Mesothelial cell of epicardium (in vitro differentiated cells): ENCODE results near the gene SPAG16. TPM values are rescaled to one million over a fixed set of nuclear protein-coding genes. Genes with fewer than 3 reads are reported as not detected.

ENCODE experiments used
- DNase-seq, 2 experiments: peaks; one replicate each; pipeline ENCODE4 v3.0.0; 2021; ENCODE audit warnings: low spot score in 2 of 2; ENCODE audit not compliant: unreplicated experiment in 2 of 2
- H3K27ac Mint-ChIP-seq: 2 replicates; pipeline ENCODE4 v1.8.0; 2021; ENCODE audit warnings: mixed read lengths
- H3K27me3 Mint-ChIP-seq: 2 replicates; pipeline ENCODE4 v1.8.0; 2021; ENCODE audit warnings: low read depth, mixed read lengths
- H3K36me3 Mint-ChIP-seq: 2 replicates; pipeline ENCODE4 v1.8.0; 2021; ENCODE audit warnings: mixed read lengths
- H3K4me1 Mint-ChIP-seq: 2 replicates; pipeline ENCODE4 v1.8.0; 2021; ENCODE audit warnings: mixed read lengths
- H3K4me3 Mint-ChIP-seq: 2 replicates; pipeline ENCODE4 v1.8.0; 2021; ENCODE audit warnings: mild to moderate bottlenecking, moderate library complexity, mixed read lengths
- H3K9me3 Mint-ChIP-seq: 2 replicates; pipeline ENCODE4 v1.8.0; 2021; ENCODE audit warnings: mixed read lengths
- CTCF ChIP-seq: fragments of 200-600 bp; sonication (generic); IDR thresholded peaks from one replicate; pipeline ENCODE4 v1.5.0; 2021; ENCODE audit warnings: antibody characterized with exemption; ENCODE audit not compliant: unreplicated experiment
- total RNA-seq: library from RNA; stranded (reverse); gene quantifications from 3 replicates; pipeline ENCODE4 v1.2.1, GENCODE V29; 2021

The SPAG16 gene
- total RNA-seq, 1 donor from 2014 or later = 35.1 TPM

GRCh38 chr2:213561759-213562158, 277.5 kb downstream of the SPAG16 start:
- H3K27ac Mint-ChIP-seq = no peak overlapping the region
- H3K9me3 Mint-ChIP-seq = peaks cover 15% of the 10 kb centered on the region
- no peak for TF ChIP-seq CTCF
- no peaks in the 10 kb centered on the region for H3K27me3 Mint-ChIP-seq
- DNase-seq = no peak
- H3K4me1 Mint-ChIP-seq = no peaks in the 10 kb centered on the region
- H3K36me3 Mint-ChIP-seq = no peaks in the 10 kb centered on the region
- H3K4me3 Mint-ChIP-seq = no peak overlapping the region

GRCh38 chr2:213562539-213563180, 278.4 kb downstream of the SPAG16 start:
- peaks cover 15% of the 10 kb centered on the region for H3K9me3 Mint-ChIP-seq
- no peak overlapping the region for H3K4me3 Mint-ChIP-seq
- no peaks in the 10 kb centered on the region for H3K4me1 Mint-ChIP-seq
- no peak for TF ChIP-seq CTCF
- no peak overlapping the region for H3K27ac Mint-ChIP-seq
- H3K27me3 Mint-ChIP-seq = no peaks in the 10 kb centered on the region
- no peak for DNase-seq
- no peaks in the 10 kb centered on the region for H3K36me3 Mint-ChIP-seq

- no peak for DNase-seq
- no peak for TF ChIP-seq CTCF
- Mint-ChIP-seq H3K9me3 (peaks cover 15% of the 10 kb centered on the region), H3K27ac (no peak overlapping the region), H3K4me3 (no peak overlapping the region), H3K36me3 (no peaks in the 10 kb centered on the region), H3K27me3 (no peaks in the 10 kb centered on the region), H3K4me1 (no peaks in the 10 kb centered on the region)
These were observed 282.6 kb downstream of the SPAG16 start for GRCh38 chr2:213566846-213567245.

- Mint-ChIP-seq H3K27me3 (no peaks in the 10 kb centered on the region), H3K4me3 (no peak overlapping the region)
- no peak for TF ChIP-seq CTCF
These were observed 325.4 kb downstream of the SPAG16 start for GRCh38 chr2:213609570-213610170.

GRCh38 chr2:213627054-213627710, 342.9 kb downstream of the SPAG16 start:
- no peak for DNase-seq
- Mint-ChIP-seq H3K27me3 (no peaks in the 10 kb centered on the region), H3K36me3 (no peaks in the 10 kb centered on the region), H3K4me1 (no peaks in the 10 kb centered on the region), H3K27ac (no peak overlapping the region), H3K9me3 (peaks cover 17% of the 10 kb centered on the region), H3K4me3 (no peak overlapping the region)
- TF ChIP-seq CTCF = no peak

More at GRCh38 chr2:213609570-213610170, 325.4 kb downstream of the SPAG16 start:
- H3K36me3 Mint-ChIP-seq = no peaks in the 10 kb centered on the region
- no peaks in the 10 kb centered on the region for H3K4me1 Mint-ChIP-seq
- no peaks in the 10 kb centered on the region for H3K9me3 Mint-ChIP-seq
- DNase-seq = no peak
- no peak overlapping the region for H3K27ac Mint-ChIP-seq
